Stimulated activated CD8-positive, alpha-beta memory T cell treated with anti-CD3 and anti-CD28 coated beads, Interleukin-15, amount 100 ng/mL, for 1 hour (primary cell): ENCODE data around the gene FIZ1.
"Not testable (repeated sequence)": the region's sequence is repeated elsewhere in the genome, so short reads cannot be mapped to it uniquely, and the experiment has no call there.

ENCODE experiments used
- DNase-seq: peaks from one replicate; pipeline ENCODE4 v3.0.0-alpha.2; 2020; ENCODE audit warnings: low read depth

The FIZ1 gene

DNA sequence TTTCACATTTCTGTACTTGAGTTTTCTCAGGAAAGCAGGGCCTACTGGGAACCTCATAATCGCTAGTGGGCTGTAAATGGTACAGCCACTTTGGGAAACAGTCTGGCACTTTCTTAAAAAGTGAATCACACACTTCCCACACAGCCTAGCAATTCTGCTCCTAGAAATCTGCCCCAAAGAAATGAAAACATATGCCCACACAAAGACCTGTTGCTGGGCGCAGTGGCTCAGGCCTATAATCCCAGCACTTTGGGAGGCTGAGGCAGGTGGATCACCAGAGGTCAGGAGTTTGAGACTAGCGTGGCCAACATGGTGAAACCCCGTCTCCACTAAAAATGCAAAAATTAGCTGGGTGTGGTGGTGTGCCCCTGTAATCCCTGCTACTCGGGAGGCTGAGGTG lies 29.8 kb downstream of the FIZ1 start:
- not testable (repeated sequence) for DNase-seq

DNA sequence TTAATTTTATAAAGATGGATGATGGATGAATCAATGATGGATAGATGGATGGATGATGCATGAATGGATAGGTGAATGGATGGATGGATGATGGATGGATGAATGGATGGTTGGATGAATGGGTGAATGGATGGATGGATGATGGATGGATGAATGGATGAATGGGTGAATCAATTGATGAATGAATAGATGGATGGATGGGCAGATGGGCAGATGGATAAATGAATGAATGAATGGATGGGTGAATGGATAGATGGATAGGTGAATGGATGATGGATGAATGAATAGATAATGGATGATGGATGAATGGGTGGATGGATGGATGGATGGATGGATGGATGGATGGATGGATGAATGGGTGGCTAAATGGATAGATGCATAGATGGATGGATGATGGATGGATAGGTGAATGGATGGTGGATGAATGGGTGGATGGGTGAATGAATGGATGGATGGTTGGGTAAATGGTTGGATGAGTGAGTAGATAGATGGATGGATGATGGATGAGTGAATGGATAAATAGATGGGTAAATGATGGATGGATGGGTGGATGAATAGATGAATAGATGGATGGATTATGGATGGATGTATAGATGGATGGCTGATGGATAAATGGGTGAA lies 31.5 kb downstream of the FIZ1 start:
- no peak for DNase-seq

DNA sequence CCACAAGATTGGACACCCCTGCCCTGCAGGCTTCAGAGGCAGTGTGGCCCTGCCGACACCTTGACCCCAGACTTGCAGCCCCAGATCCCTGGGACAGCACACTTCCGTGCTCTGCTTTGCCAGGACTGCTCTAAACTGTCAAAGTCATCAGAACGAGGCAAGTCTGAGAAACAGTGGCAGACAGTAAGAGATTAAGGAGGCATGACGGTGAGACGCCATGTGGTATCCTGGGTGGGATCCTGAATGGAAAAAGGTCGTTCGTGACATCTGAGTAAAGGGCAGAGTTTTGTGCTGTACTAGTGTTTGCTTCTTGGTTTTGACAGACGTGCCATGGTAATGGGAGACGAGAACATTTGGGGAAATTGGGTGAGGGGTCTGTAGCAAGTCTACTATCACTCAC lies 32.5 kb downstream of the FIZ1 start:
- no peak for DNase-seq

DNA sequence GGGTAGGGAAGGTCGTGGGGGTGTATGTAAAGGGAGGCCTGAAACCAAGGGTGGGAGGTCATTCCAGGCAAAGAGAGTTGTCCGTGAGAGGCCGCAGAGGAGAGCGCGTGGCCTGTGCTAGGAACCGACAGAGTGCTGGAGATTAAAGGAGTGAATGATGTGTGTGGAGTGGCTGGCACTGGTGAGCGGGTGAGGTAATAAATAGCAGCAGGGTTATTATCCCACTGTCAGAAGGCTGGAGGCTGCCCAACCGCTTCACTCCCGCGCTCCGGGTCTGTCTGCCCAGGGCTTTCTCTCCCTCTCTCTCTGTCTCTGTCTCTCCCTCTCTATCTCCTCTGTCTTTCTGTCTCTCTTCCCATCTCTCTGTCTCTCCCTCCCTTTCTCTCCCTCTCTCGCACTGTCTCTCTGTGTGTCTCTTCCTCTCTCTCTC lies 36.0 kb downstream of the FIZ1 start:
- no peak for DNase-seq

DNA sequence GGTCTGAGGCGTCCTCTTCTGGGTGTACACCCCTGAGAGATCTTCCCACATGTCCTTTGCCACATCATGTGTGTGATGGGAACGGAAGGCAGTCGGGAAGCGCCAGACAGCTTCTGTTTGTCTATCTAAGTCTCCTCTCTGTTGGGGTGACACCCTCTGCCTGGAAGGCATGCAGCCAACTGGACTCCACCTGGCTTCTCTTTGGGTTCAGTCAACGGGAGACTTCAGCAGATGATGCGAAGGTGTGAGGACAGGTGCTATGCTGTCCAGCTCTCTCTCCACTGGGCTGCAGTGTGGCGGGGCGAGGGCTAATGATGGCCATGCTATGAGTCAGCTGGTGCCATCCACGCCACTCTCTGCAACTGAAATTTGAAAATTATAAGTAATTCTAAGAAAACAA lies 39.6 kb downstream of the FIZ1 start:
- DNase-seq, result no peak

DNA sequence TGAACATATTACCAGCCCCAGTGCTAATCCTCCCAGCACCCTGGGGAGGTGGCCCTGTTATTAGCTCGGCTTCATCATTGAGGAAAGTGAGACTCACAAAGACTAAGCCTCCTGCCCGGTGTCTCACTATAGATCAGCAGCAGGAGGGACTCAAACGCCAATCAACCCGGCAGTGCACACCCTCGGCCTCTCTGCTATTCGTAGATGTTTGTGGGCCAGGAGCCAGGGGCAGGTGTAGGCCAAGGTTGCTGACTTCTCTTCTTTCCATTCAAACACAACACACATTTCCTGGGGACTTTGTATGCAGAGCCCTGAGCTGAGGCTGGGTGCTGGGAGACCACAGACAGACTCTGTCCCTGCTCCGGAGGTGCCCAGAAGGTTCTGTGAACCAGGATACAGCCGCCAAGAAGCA lies 44.6 kb downstream of the FIZ1 start:
- DNase-seq, result no peak

DNA sequence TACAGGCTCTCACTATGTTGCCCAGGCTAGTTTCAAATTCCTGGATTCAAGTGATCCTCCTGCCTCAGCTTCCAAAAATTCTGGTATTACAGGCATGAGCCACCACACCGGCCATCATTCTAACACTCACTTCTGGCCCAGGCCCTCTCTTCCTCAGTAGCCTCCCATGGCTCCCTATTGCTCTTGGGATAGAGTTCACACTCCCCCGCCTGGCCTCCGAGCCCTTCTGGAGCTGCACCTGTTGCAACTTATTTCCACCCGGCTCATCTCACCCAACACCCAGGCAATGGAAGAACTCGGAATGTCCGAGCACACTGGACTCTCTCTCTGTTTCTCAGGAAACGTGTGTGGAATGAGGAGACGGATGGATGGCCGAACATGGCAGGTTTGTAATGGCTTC lies 45.0 kb downstream of the FIZ1 start:
- no peak for DNase-seq

DNA sequence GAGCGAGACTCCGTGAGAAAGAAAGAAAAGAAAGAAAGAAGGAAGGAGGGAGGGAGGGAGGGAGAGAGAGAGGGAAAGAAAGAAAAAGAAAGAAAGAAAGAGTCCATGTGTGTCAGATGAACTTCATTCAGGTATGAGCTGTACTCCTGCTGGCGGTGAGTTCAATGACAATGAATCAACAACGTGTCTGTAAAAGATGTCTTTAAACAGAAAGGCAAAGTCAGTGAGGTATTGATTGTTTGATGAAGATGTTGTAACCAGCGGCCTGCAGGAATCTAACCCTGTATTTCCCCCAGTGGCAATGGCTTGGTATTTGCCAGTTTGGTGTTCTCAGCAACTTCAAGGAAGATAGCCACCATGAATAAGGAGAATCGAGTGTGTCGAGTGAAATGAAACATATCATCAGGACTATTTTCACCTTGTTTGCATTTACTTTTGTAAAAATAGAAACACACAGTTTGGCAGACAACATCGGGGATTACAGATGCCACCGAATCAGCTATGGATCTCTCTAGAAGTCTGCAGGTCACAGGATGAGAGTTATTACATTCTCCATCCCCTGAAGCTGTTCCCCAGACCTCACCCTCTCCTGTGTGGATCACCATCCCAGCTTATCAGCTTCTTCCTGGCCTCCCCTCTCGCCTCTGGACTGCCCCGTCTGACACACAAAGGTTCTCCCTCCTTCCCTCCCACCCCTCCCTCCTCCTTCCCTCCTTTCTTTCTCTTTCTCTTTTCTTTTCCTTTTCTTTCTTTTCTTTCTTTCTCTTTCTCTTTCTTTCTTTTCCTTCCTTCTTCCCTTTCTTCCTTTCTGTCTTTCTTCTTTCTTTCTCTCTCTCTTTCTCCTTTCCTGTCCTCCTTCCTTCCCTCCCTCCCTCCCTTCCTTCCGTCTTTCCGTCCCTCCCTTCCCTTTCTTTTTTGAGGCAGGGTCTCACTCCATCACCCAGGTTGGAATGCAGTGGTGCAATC lies 45.8 kb downstream of the FIZ1 start:
- DNase-seq, result no peak

DNA sequence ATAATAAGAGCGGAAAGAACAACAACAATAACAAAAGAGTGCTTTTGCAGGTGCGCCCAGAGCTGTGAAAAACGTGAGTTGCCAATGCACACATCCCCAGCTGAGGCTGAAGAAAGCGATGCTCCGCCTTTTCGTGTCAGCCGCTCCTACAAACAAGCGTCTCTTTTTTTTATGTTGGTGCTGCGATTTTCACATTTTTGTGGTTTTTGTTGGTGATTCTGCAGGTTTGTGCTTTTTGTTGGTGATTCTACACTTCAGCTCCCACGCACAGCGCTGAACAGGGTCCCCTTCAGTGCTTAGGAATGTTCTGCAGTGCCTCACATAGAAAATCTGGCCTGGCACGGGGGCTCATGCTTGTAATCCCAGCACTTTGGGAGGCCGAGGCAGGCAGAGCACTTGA lies 46.7 kb downstream of the FIZ1 start:
- no peak for DNase-seq

DNA sequence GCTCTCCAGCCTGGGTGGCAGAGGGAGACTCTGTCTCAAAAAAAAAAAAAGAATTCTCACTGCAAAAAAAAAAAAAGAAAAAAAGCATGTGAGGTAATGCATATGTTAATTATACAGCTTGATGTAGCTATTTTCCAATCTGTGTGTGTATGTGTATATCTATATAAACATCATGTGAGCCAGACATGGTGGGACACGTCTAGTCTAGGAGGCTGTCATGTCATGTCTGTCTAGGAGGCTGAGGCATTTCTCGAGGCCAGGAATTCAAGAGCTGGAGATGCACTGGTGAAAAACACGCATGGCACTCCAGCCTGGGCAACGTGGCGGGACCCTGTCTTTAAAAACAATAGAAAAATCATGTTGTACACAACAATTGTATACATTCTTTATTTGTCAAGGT lies 47.1 kb downstream of the FIZ1 start:
- DNase-seq, result no peak

DNA sequence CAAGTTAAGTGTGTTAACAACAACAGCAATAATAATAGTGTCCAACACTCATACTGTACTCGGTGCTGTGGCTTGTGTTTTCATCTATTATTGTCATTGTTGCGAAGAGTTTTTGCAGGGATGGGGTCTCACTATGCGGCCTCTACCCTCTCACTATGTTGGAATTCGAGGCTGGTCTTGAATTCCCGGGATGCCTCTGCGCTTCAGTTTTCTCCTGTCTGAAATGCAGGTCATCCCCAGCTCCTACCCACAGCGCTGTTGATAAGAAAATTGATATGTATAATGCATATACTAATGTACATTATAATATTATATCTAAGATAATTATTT lies 49.0 kb downstream of the FIZ1 start:
- DNase-seq, result no peak

DNA sequence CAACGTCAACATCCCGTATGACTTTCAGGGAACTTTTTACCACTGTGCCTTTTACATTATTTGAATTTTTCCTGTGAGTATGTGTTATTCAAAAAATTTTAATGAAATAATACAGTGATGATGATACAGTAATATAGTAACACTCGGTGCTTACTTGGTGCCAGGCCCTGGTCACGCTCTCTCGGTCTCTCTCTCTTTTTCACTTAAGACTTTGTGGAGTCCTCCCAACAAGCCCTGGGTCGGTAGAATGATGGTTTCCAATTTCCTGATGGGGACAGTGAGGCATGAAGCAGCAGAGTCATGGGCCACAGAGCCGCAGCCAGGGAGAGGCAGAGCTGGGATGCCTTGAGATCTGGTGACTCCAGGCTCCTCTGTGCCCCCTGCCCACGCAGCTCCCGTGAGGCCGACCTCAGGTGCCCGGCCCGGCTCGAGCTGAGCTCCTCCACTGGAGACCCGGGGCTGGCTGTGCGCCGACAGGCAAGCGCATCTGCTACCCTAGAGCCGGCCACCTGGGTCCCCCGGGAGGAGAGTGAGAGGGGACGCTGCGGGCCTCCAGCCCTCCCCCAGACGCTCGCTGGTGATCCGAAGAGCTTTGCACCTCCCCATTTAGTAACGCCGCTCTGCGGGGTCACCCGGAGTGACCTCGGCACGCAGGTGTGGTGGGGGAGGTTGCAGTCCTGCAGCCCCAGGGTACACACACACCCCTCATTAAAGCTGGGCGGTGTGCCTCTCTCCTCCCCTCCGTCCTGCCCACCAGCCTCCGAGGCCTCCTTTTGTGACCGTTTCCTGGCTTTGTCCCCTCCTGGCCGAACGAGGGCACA lies 49.6 kb downstream of the FIZ1 start:
- DNase-seq, result no peak

DNA sequence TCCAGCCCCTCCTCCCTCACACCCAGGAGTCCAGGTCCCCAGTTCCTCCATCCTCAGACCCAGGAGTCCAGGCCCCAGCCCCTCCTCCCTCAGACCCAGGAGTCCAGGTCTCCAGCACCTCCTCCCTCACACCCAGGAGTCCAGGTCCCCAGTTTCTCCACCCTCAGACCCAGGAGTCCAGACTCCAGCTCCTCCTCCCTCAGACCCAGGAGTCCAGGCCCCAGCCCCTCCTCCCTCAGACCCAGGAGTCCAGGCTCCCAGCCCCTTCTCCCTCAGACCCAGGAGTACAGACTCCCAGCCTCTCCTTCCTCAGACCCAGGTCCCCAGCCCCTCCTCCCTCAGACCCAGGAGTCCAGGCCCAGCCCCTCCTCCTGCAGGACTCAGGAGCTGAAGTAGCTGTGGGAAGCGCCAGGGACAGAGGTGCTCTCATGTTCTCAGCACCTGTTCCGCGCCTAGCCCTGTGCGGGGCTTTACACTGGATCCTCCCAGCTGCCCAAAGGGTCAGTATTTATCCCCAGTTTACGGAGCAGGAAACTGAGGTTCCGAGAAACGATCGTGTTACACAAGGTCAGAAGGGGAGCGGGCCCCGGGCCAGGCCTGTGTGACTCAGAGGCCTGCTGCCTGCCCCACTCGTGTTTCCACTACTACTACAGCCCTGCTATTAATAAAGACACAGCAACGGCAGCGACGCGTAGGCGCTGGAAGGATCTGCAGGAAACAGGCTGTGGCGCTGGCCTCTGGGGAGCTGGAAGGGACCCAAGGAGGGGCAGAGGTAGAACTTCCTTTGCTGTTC lies 52.3 kb downstream of the FIZ1 start:
- DNase-seq, result no peak

DNA sequence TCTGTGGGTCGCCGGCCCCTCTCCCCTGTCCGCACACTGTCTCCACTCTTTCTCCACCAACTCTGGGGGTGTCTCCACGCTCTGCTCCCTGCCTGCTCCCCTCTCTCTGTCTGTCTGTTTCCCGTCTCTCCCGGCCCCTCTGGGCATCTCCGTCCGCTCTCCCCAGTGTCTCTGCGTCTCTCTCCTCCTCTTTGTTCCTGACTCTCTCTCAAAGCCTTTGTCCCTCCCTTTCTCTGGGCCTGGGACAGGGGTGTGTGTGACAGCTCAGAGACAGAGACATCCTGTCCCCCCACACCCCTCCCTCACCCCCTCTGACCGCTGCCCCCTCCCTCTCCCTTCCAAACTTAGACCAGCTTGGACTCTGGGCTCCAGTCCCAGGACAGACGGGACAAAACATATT lies 53.3 kb downstream of the FIZ1 start:
- no peak for DNase-seq

DNA sequence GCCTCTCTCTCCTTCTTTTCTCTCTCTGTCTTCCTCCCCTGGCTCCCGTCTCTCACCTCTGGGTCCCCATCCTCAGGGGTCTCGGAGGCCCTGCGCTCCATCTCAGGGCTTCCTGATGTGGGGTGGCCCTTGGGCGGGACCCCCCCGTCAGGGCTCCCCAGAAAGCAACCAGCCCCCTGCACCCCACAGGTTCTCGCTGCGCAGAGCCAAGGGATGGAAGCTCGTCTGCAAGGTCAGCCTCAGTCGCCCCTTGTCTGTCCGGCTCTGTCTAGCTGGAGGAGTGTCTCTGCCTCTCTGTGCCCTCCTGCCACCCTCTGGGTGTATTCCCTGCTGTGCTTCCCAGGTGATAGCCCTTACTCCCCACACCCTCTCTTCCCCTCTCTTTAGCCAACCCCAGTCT lies 53.9 kb downstream of the FIZ1 start, which contains the start of gene SBK3:
TSS of gene SBK3 (minus strand) at position 101 of the 400 bp plus-strand sequence. CDS start at position 101, 0 bp downstream.
- DNase-seq, result no peak

DNA sequence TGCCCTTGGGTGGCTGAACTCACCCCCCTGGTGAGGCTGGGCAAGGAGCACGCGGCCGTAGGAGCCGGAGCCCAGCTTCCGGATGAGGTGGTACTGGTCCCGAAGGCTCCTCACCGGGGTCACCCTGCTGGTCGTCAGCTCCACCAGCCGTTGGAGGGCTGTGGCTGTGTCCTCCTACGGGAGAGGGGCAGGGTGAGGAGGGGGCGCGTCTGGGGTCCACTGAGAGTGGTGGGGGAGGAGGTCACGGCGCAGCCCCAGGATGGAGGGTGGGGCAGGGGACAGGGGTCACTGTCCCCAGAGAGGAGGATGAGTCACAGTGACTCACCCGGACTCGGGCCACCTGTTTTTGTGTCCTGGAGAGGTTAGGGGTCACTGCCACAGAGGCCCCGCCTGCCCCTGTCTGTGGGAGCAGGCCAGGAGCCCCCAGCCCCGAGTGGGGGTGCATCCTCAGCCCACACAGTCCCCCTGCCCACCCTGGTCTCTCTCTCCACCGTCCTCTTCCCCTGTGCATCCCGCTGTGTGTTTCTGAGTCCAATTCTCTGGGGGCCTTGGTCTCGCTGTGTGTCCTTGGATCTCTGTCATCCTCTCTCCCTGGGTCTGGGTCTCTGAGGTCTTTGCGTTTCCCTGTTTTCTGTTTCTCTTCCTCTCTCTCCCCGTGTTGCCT lies 54.4 kb downstream of the FIZ1 start:
- DNase-seq, result no peak

DNA sequence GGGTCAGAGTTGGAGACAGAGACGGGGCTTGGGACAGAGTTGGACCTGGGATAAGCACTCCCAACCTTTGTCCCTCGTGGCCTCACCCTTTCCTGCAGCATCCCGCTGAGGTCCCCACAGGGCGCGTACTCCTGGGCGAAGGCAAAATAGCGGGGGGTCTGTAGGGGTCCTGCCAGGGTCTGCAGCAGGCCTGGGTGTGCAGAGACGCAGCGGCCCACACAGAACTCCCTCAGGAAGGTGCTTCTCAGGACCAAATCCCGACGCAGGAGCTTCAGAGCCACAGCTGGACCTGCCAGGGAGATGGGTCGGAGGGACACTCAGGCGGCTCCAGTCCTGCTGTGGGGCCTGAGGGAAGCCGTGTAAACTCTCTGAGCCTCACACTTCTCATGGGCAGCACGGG lies 55.3 kb downstream of the FIZ1 start:
- no peak for DNase-seq

DNA sequence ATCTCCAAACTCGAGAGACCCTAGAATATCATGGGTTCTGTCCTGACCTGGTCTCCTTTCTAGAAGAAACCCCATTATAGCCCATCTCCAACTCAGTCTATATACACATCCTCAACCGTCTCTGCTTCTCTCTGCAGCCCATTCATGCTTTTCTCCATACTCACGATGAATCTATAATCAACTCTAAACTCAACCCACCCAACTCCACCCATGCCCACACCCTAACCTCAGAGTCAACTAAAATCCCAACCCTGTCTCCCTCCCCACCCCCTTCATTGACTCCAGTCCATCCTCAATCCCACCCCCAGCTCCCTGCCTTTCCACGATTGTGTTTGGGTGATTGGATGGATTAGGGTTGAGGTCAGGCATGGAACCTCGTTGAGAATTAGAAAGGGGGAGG lies 55.8 kb downstream of the FIZ1 start:
- no peak for DNase-seq

DNA sequence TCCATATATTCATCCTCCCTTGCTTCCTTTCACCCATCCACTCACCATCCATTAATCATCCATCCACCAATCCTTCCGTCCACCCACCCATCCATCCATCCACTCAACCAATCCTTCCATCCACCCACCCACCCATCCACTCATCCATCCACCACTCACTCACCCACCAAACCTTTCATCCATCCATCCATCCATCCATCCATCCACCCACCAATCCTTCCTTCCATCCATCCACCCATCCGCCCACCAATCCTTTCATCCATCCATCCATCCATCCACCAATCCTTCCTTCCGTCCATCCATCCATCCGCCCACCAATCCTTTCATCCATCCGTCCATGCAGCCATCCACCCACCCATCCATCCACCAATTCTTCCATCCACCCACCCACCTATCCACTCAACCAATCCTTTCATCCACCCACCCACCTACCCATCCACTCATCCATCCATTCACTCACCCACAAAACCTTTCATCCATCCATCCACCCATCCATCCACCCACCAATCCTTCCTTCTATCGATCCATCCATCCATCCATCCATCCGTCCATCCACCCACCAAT lies 56.9 kb downstream of the FIZ1 start:
- no peak for DNase-seq
